ENCODE results near the gene OBP2A. TPM values are rescaled to one million over a fixed set of nuclear protein-coding genes. Genes with fewer than 3 reads are reported as not detected.

OBP2A gene
- total RNA-seq, 1 donor from 2014 or later = not detected

GRCh38 chr9:135504262-135505243 is 41.4 kb upstream of the OBP2A start:
- Mint-ChIP-seq H3K27ac (ENCODE audit: unreplicated experiment) (no peak overlapping the region), H3K4me3 (ENCODE audit: unreplicated experiment) (peak overlapping the region; percentile 25), H3K36me3 (ENCODE audit: low read depth, unreplicated experiment) (peaks cover 11% of the 10 kb centered on the region), H3K27me3 (ENCODE audit: unreplicated experiment) (peaks cover 17% of the 10 kb centered on the region), H3K4me1 (ENCODE audit: unreplicated experiment) (peaks cover 5% of the 10 kb centered on the region), H3K9me3 (ENCODE audit: unreplicated experiment) (no peaks in the 10 kb centered on the region)
- peak; percentile 72 for DNase-seq (ENCODE audit: low spot score)
- peak; percentile 51 for TF ChIP-seq CTCF (IDR thresholded peaks at IDR 0.05; ENCODE audit: unreplicated experiment)

DNA sequence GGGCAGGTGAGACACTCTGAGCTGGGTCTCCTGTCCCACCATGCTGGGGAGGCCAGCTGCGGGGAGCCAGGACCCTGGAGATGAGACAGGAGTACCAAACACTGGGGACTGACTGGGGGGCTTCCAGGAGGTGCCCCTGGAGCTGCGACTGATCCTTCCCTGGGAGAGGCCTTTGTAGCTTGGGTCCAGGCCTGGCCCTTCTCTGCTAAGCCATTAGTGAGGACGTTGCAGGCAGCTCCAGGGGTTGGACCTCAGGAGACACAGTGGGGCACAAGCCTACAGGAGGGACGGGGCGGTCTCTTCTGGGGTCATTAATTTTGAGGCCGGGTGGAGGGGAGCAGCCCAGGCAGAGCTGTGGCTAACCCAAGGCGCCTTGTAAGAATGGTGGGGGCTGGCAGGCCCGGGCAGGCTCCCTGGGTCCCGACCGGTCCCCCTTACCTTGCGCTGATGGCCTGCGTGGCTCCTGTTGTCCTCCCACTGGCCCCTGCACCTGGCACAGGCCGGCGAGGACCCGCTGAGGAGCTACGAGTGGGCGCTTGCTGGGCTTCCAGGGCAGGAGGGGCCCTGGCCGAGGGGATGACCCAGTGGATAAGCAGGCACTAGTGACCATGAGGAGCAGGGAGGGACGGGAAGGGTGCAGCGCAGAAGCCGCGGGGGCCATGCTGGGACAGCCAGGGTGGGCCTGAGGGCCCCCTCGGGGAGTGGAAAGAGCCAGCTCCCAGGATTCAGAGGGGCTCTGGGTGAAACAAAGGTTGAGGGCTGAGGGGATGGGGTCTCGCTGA is 40.3 kb upstream of the OBP2A start:
- DNase-seq (ENCODE audit: low spot score) = no peak
- Mint-ChIP-seq H3K27ac (ENCODE audit: unreplicated experiment) (no peak overlapping the region), H3K4me3 (ENCODE audit: unreplicated experiment) (no peak overlapping the region), H3K36me3 (ENCODE audit: low read depth, unreplicated experiment) (peaks cover 11% of the 10 kb centered on the region), H3K27me3 (ENCODE audit: unreplicated experiment) (peaks cover 17% of the 10 kb centered on the region), H3K9me3 (ENCODE audit: unreplicated experiment) (no peaks in the 10 kb centered on the region), H3K4me1 (ENCODE audit: unreplicated experiment) (peaks cover 5% of the 10 kb centered on the region)
- no peak for TF ChIP-seq CTCF (IDR thresholded peaks at IDR 0.05; ENCODE audit: unreplicated experiment)

DNA sequence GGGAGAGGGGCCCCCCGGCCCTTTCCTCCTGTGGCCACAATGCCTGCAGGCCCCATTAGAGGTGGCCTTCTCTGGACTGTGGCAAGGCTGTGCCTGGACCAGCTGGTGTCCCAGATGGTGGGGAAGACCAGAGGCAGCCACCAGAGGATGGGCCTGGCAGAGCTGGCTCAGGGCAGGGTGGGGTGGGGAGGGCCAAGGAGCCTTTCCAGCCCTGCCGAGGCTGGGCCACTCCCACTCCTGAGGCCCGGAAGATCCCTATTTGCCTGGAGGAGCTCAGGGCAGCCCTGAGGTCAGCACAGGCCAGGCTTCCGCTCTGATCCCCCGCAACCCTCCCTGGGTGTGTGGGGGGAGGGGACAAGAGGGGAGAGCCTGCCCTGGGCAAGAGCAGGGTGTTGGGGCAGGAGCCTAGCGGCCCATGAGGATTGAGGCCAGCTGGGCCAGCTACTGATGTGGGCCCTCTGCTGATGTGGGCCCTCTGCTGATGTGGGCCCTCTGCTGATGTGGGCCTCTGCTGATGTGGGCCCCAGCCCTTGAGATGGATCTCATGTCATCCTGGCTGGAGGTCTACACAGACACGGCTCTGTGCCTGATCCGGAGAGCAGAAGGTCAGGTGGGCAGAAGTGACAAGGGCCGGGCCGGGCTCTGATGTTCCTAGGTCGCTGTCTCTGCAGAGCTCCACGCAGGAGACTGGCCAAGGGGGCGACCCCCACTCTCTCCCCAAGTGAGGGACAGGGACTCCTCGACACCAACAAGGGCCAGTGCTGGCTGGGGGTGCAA is 39.4 kb upstream of the OBP2A start:
- TF ChIP-seq CTCF (IDR thresholded peaks at IDR 0.05; ENCODE audit: unreplicated experiment) = no peak
- H3K36me3 Mint-ChIP-seq (ENCODE audit: low read depth, unreplicated experiment) = peaks cover 11% of the 10 kb centered on the region
- H3K9me3 Mint-ChIP-seq (ENCODE audit: unreplicated experiment) = no peaks in the 10 kb centered on the region
- no peak overlapping the region for H3K27ac Mint-ChIP-seq (ENCODE audit: unreplicated experiment)
- H3K4me1 Mint-ChIP-seq (ENCODE audit: unreplicated experiment) = peaks cover 3% of the 10 kb centered on the region
- no peak overlapping the region for H3K4me3 Mint-ChIP-seq (ENCODE audit: unreplicated experiment)
- DNase-seq (ENCODE audit: low spot score) = no peak
- H3K27me3 Mint-ChIP-seq (ENCODE audit: unreplicated experiment) = peaks cover 16% of the 10 kb centered on the region

DNA sequence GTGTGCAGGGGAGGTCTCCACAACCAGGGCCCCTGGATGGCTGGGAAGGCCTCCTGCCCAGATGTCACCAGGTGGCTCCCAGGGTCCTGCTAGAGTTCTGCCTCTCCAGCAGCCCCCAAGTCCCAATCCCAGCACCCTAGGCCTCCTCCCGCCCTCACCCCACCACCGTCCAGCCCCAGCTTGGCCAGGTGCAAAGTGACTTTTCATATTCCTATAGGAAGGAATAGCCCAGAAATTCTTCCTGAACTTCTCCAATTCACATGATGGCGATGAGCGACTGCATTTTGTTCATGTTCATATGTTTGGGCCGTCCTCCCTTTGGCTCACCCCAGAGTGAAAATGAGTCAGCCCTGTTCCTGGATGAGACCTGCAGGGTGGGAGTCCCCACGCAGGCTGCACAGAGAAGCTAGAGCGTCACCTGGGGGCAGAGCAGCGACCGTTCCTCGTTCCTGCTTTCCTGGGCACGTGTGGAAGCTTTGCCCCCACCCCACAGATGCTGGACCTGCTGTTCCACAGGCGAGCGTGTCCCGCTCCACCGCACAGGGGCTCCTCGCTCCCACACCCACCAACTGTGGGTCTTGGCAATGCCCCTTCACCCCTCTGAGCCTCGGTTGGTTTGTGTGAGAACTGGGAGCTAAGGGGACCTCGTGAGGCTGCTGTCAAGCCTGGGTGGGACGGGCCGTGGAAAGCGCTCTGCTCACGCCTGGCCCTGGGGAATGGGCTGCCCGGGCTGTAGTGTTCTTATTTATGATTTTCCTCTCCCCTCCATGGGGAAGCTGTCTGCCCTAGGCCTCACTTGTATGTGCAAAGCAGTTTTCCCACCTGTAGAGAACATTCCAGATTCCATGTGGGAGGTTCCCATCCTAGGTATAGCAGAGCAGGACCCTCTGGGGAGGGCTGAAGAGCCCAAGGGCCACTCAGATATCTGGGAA is 38.6 kb upstream of the OBP2A start:
- H3K9me3 Mint-ChIP-seq (ENCODE audit: unreplicated experiment) = no peaks in the 10 kb centered on the region
- no peak overlapping the region for H3K4me3 Mint-ChIP-seq (ENCODE audit: unreplicated experiment)
- peaks cover 11% of the 10 kb centered on the region for H3K36me3 Mint-ChIP-seq (ENCODE audit: low read depth, unreplicated experiment)
- H3K27ac Mint-ChIP-seq (ENCODE audit: unreplicated experiment) = no peak overlapping the region
- peaks cover 14% of the 10 kb centered on the region for H3K27me3 Mint-ChIP-seq (ENCODE audit: unreplicated experiment)
- no peak for TF ChIP-seq CTCF (IDR thresholded peaks at IDR 0.05; ENCODE audit: unreplicated experiment)
- peaks cover 2% of the 10 kb centered on the region for H3K4me1 Mint-ChIP-seq (ENCODE audit: unreplicated experiment)
- DNase-seq (ENCODE audit: low spot score) = no peak
